H1 (cell line): ENCODE results near the gene ZNF473. TPM values are rescaled to one million over a fixed set of nuclear protein-coding genes. Genes with fewer than 3 reads are reported as not detected.

Experiments used
- ATF2 ChIP-seq: IDR thresholded peaks from 2 replicates; pipeline ENCODE4 v1.6.1; 2012; ENCODE audit warnings: low read length, inconsistent platforms
- GABPA ChIP-seq: IDR thresholded peaks from 2 replicates; pipeline ENCODE4 v1.6.1; 2011; ENCODE audit warnings: mild to moderate bottlenecking, low read length, moderate library complexity, borderline replicate concordance; ENCODE audit not compliant: insufficient read depth
- JUN ChIP-seq: IDR thresholded peaks from 2 replicates; pipeline ENCODE4 v1.6.1; 2011; ENCODE audit warnings: low read depth, mild to moderate bottlenecking, improper control_type of control experiment, low read length
- KDM4A ChIP-seq: IDR thresholded peaks from one replicate; pipeline ENCODE4 v1.7.1; 2012; ENCODE audit warnings: low read depth, mild to moderate bottlenecking, moderate library complexity, low read length, inconsistent platforms; ENCODE audit not compliant: severe bottlenecking
- MAFK ChIP-seq: IDR thresholded peaks from 2 replicates; pipeline ENCODE4 v1.6.1; 2012; ENCODE audit warnings: low read depth, mild to moderate bottlenecking, improper control_type of control experiment, low read length
- NANOG ChIP-seq: IDR thresholded peaks from 2 replicates; pipeline ENCODE4 v1.6.1; 2011; ENCODE audit warnings: low read length, low read depth, mild to moderate bottlenecking, inconsistent platforms; ENCODE audit not compliant: insufficient read depth, poor library complexity, severe bottlenecking
- SAP30 ChIP-seq: fragments of 300-600 bp; sonication (generic); IDR thresholded peaks from 2 replicates; pipeline ENCODE4 v1.7.1; 2012; ENCODE audit warnings: low read length, moderate library complexity, mild to moderate bottlenecking, inconsistent platforms; ENCODE audit not compliant: insufficient read depth, insufficient replicate concordance
- polyA plus RNA-seq, 7 experiments: library from polyadenylated mRNA; depleted of rRNA in 3 of 7; stranded (reverse) in 5 of 7; unstranded in 2 of 7; fragments of >200 nt in 5 of 7; fragments of 200-250 nt in 2 of 7; gene quantifications; 1 replicate in 5 of 7; 2 replicates in 1 of 7; 4 replicates in 1 of 7; pipeline versions ENCODE4 v1.2.1 to v1.2.3, GENCODE V29; 2011 to 2013; ENCODE audit warnings: missing spikeins in 2 of 7, mixed read lengths in 2 of 7
- total RNA-seq: library from RNA; stranded (reverse); fragmentation: NEBNext Ultra II Directional; extraction: Animal tissue kit (Norgen Biotek cat#: 25700); gene quantifications from 2 replicates; pipeline ENCODE4 v1.2.1, GENCODE V29; 2021
- TF ChIP-seq, protein P1 (sequence below): fragments of 300-600 bp; sonication (generic); IDR thresholded peaks from 2 replicates; pipeline ENCODE4 v1.7.1; 2012; ENCODE audit warnings: low read length, moderate library complexity, mild to moderate bottlenecking, inconsistent platforms; ENCODE audit not compliant: insufficient replicate concordance
- TF ChIP-seq, protein P2 (sequence below): IDR thresholded peaks from 2 replicates; pipeline ENCODE4 v1.6.1; 2011; ENCODE audit warnings: low read depth, mild to moderate bottlenecking, low read length; ENCODE audit not compliant: insufficient read depth

Gene ZNF473
- total and polyA plus RNA-seq, 2 of the 8 experiments (the other 6 are each of a cell fraction or from before 2014, with no cell fraction given), result 5.2 to 11.7 TPM

- TF ChIP-seq, protein P1, sequence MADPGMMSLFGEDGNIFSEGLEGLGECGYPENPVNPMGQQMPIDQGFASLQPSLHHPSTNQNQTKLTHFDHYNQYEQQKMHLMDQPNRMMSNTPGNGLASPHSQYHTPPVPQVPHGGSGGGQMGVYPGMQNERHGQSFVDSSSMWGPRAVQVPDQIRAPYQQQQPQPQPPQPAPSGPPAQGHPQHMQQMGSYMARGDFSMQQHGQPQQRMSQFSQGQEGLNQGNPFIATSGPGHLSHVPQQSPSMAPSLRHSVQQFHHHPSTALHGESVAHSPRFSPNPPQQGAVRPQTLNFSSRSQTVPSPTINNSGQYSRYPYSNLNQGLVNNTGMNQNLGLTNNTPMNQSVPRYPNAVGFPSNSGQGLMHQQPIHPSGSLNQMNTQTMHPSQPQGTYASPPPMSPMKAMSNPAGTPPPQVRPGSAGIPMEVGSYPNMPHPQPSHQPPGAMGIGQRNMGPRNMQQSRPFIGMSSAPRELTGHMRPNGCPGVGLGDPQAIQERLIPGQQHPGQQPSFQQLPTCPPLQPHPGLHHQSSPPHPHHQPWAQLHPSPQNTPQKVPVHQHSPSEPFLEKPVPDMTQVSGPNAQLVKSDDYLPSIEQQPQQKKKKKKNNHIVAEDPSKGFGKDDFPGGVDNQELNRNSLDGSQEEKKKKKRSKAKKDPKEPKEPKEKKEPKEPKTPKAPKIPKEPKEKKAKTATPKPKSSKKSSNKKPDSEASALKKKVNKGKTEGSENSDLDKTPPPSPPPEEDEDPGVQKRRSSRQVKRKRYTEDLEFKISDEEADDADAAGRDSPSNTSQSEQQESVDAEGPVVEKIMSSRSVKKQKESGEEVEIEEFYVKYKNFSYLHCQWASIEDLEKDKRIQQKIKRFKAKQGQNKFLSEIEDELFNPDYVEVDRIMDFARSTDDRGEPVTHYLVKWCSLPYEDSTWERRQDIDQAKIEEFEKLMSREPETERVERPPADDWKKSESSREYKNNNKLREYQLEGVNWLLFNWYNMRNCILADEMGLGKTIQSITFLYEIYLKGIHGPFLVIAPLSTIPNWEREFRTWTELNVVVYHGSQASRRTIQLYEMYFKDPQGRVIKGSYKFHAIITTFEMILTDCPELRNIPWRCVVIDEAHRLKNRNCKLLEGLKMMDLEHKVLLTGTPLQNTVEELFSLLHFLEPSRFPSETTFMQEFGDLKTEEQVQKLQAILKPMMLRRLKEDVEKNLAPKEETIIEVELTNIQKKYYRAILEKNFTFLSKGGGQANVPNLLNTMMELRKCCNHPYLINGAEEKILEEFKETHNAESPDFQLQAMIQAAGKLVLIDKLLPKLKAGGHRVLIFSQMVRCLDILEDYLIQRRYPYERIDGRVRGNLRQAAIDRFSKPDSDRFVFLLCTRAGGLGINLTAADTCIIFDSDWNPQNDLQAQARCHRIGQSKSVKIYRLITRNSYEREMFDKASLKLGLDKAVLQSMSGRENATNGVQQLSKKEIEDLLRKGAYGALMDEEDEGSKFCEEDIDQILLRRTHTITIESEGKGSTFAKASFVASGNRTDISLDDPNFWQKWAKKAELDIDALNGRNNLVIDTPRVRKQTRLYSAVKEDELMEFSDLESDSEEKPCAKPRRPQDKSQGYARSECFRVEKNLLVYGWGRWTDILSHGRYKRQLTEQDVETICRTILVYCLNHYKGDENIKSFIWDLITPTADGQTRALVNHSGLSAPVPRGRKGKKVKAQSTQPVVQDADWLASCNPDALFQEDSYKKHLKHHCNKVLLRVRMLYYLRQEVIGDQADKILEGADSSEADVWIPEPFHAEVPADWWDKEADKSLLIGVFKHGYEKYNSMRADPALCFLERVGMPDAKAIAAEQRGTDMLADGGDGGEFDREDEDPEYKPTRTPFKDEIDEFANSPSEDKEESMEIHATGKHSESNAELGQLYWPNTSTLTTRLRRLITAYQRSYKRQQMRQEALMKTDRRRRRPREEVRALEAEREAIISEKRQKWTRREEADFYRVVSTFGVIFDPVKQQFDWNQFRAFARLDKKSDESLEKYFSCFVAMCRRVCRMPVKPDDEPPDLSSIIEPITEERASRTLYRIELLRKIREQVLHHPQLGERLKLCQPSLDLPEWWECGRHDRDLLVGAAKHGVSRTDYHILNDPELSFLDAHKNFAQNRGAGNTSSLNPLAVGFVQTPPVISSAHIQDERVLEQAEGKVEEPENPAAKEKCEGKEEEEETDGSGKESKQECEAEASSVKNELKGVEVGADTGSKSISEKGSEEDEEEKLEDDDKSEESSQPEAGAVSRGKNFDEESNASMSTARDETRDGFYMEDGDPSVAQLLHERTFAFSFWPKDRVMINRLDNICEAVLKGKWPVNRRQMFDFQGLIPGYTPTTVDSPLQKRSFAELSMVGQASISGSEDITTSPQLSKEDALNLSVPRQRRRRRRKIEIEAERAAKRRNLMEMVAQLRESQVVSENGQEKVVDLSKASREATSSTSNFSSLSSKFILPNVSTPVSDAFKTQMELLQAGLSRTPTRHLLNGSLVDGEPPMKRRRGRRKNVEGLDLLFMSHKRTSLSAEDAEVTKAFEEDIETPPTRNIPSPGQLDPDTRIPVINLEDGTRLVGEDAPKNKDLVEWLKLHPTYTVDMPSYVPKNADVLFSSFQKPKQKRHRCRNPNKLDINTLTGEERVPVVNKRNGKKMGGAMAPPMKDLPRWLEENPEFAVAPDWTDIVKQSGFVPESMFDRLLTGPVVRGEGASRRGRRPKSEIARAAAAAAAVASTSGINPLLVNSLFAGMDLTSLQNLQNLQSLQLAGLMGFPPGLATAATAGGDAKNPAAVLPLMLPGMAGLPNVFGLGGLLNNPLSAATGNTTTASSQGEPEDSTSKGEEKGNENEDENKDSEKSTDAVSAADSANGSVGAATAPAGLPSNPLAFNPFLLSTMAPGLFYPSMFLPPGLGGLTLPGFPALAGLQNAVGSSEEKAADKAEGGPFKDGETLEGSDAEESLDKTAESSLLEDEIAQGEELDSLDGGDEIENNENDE, result no peak
- TF ChIP-seq SAP30 (no peak), GABPA (no peak), MAFK (no peak), JUN (no peak), KDM4A (no peak), ATF2 (no peak), NANOG (no peak)
- TF ChIP-seq, protein P2, sequence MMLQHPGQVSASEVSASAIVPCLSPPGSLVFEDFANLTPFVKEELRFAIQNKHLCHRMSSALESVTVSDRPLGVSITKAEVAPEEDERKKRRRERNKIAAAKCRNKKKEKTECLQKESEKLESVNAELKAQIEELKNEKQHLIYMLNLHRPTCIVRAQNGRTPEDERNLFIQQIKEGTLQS, result no peak
These were observed 5.1 kb downstream of the ZNF473 start (continued) for GRCh38 chr19:50030937-50031336.
